HCT116 (cell line): ENCODE results near the gene VWA5A. TPM values are rescaled to one million over a fixed set of nuclear protein-coding genes. Genes with fewer than 3 reads are reported as not detected.

Experiments used
- ATAC-seq: fragments of 200-7000 bp; cut with Tn5 transposase; 2 replicates; pipeline ENCODE4 v1.9.1; 2020; ENCODE audit warnings: mild to moderate bottlenecking, moderate library complexity
- BruUV-seq: library from RNA; stranded (reverse); fragments of 400-500 nt; replicated peaks from 2 replicates; lab custom pipeline; 2021; lab: Mats Ljungman, UMichigan
- CTCF ChIA-PET: fragments of 300-600 bp; sonication (Branson Sonifier 250); formaldehyde crosslinking; loops from one replicate; lab custom pipeline; 2021; ENCODE audit warnings: antibody characterized with exemption; lab: Charles Lee
- POLR2A ChIA-PET: fragments of 300-600, 350-600 bp; sonication (Branson Sonifier 250); formaldehyde crosslinking; loops from one replicate; lab custom pipeline; 2021; ENCODE audit warnings: antibody characterized with exemption; lab: Charles Lee
- RAD21 ChIA-PET, 2 experiments: fragments of 300-600 bp; sonication (Branson Sonifier 250); formaldehyde crosslinking; loops; one replicate each; lab custom pipeline; 2023; ENCODE audit warnings: low total read pairs in 2 of 2; ENCODE audit not compliant: uncharacterized antibody in 2 of 2, unreplicated experiment in 2 of 2, low non-redundant PET in 1 of 2; lab: Charles Lee
- DNase-seq: peaks from one replicate; pipeline ENCODE4 v3.0.0-alpha.2; 2010; ENCODE audit warnings: low read depth, low spot score
- H2AFZ ChIP-seq: fragments of 200-600 bp; shearing (Covaris generic), sonication (generic); 2 replicates; pipeline ENCODE4 v1.6.1; 2017; ENCODE audit warnings: low read depth, mixed run types, mixed read lengths, antibody characterized with exemption, low read length; ENCODE audit not compliant: poor library complexity, severe bottlenecking
- H3K27ac ChIP-seq: 2 replicates; pipeline ENCODE4 v1.5.1; 2012; ENCODE audit warnings: low read depth, low read length
- H3K27me3 ChIP-seq: fragments of 200-600 bp; sonication (generic); 2 replicates; pipeline ENCODE4 v1.6.1; 2016; ENCODE audit warnings: mixed run types, low read length, mixed read lengths; ENCODE audit not compliant: insufficient read depth
- H3K36me3 ChIP-seq, 2 experiments: fragments of 200-500 bp in 1 of 2; fragments of 200-600 bp in 1 of 2; sonication (Bioruptor generic) in 1 of 2; sonication (generic) in 1 of 2; 2 replicates each; pipeline versions ENCODE4 v1.5.1 to v1.6.1; 2014 to 2016; ENCODE audit warnings: low read length in 2 of 2, inconsistent platforms in 1 of 2, mixed read lengths in 1 of 2, mixed run types in 1 of 2; ENCODE audit not compliant: insufficient read depth in 2 of 2, control insufficient read depth in 1 of 2
- H3K4me1 ChIP-seq, 2 experiments: fragments of 200-600 bp in 1 of 2; sonication (generic) in 1 of 2; 2 replicates each; pipeline versions ENCODE4 v1.5.1 to v1.6.1; 2012 to 2017; ENCODE audit warnings: low read length in 2 of 2, inconsistent platforms in 1 of 2, mild to moderate bottlenecking in 1 of 2, mixed read lengths in 1 of 2, mixed run types in 1 of 2, moderate library complexity in 1 of 2; ENCODE audit not compliant: insufficient read depth in 2 of 2, control insufficient read depth in 1 of 2
- H3K4me2 ChIP-seq: fragments of 200-600 bp; sonication (generic); 2 replicates; pipeline ENCODE4 v1.6.1; 2017; ENCODE audit warnings: mixed run types, low read length, mixed read lengths
- H3K4me3 ChIP-seq, 2 experiments: fragments of 200-600 bp in 1 of 2; sonication (generic) in 1 of 2; replicated peaks in 1 of 2; 2 replicates each; pipeline ENCODE4 v1.5.1; 2011 to 2016; ENCODE audit warnings: low read length in 2 of 2, control low read depth in 1 of 2, low read depth in 1 of 2, mild to moderate bottlenecking in 1 of 2, mixed read lengths in 1 of 2, mixed run types in 1 of 2
- H3K79me2 ChIP-seq: fragments of 200-600 bp; sonication (generic); 2 replicates; pipeline ENCODE4 v1.6.1; 2017; ENCODE audit warnings: mild to moderate bottlenecking, mixed run types, low read length, moderate library complexity, mixed read lengths; ENCODE audit not compliant: insufficient read depth
- H3K9ac ChIP-seq: fragments of 200-600 bp; sonication (generic); 2 replicates; pipeline ENCODE4 v1.6.1; 2016; ENCODE audit warnings: low read length, mixed read lengths
- H3K9me2 ChIP-seq: fragments of 200-600 bp; sonication (generic), shearing (Covaris generic); 2 replicates; pipeline ENCODE4 v1.6.1; 2017; ENCODE audit warnings: mixed run types, mild to moderate bottlenecking, moderate library complexity; ENCODE audit not compliant: insufficient read depth
- H3K9me3 ChIP-seq, 2 experiments: fragments of 200-500 bp in 1 of 2; fragments of 200-600 bp in 1 of 2; sonication (Bioruptor generic) in 1 of 2; sonication (generic) in 1 of 2; 2 replicates each; pipeline ENCODE4 v1.6.1; 2014 to 2017; ENCODE audit warnings: low read length in 2 of 2, mixed read lengths in 2 of 2, inconsistent platforms in 1 of 2, low read depth in 1 of 2, mild to moderate bottlenecking in 1 of 2, mixed run types in 1 of 2, moderate library complexity in 1 of 2; ENCODE audit not compliant: control insufficient read depth in 1 of 2, insufficient read depth in 1 of 2
- H4K20me1 ChIP-seq: fragments of 200-600 bp; sonication (generic), shearing (Covaris generic); 2 replicates; pipeline ENCODE4 v1.6.1; 2017; ENCODE audit warnings: mixed run types, mild to moderate bottlenecking, moderate library complexity; ENCODE audit not compliant: insufficient read depth
- ATF3 ChIP-seq: IDR thresholded peaks from 2 replicates; pipeline ENCODE4 v1.6.1; 2012
- CBX3 ChIP-seq: IDR thresholded peaks from 2 replicates; pipeline ENCODE4 v1.6.1; 2012; ENCODE audit warnings: low read depth
- CEBPB ChIP-seq: IDR thresholded peaks from 2 replicates; pipeline ENCODE4 v1.6.1; 2012; ENCODE audit warnings: low read depth
- EGR1 ChIP-seq: IDR thresholded peaks from 2 replicates; pipeline ENCODE4 v1.6.1; 2012; ENCODE audit warnings: low read depth
- ELF1 ChIP-seq: IDR thresholded peaks from 2 replicates; pipeline ENCODE4 v1.6.1; 2012; ENCODE audit warnings: low read depth, borderline replicate concordance
- EZH2 ChIP-seq: fragments of 200-600 bp; sonication (generic); IDR thresholded peaks from 2 replicates; pipeline ENCODE4 v1.6.1; 2017; ENCODE audit warnings: antibody characterized with exemption, mixed run types
- EZH2phosphoT487 ChIP-seq: fragments of 200-600 bp; IDR thresholded peaks from 2 replicates; pipeline ENCODE4 v1.6.1; 2018; ENCODE audit warnings: antibody characterized with exemption, borderline replicate concordance
- FOSL1 ChIP-seq: IDR thresholded peaks from 2 replicates; pipeline ENCODE4 v1.6.1; 2012; ENCODE audit warnings: low read depth
- JUND ChIP-seq: IDR thresholded peaks from 2 replicates; pipeline ENCODE4 v1.6.1; 2012
- MAX ChIP-seq: IDR thresholded peaks from 2 replicates; pipeline ENCODE4 v1.6.1; 2012
- POLR2A ChIP-seq: IDR thresholded peaks from 2 replicates; pipeline ENCODE4 v1.7.0; 2011; ENCODE audit warnings: borderline replicate concordance; ENCODE audit not compliant: insufficient read depth, insufficient read length; ENCODE audit errors: extremely low read depth
- POLR2AphosphoS5 ChIP-seq: IDR thresholded peaks from 2 replicates; pipeline ENCODE4 v1.6.1; 2011; ENCODE audit warnings: mild to moderate bottlenecking, low read depth, low read length, moderate library complexity
- RAD21 ChIP-seq: IDR thresholded peaks from 2 replicates; pipeline ENCODE4 v1.6.1; 2012; ENCODE audit warnings: low read depth, mild to moderate bottlenecking
- SIN3A ChIP-seq: IDR thresholded peaks from 2 replicates; pipeline ENCODE4 v1.6.1; 2012; ENCODE audit warnings: low read depth
- SP1 ChIP-seq: IDR thresholded peaks from 2 replicates; pipeline ENCODE4 v1.6.1; 2012; ENCODE audit warnings: low read depth
- TCF7L2 ChIP-seq: IDR thresholded peaks from 2 replicates; pipeline ENCODE4 v1.7.0; 2011; ENCODE audit warnings: borderline replicate concordance, inconsistent platforms; ENCODE audit not compliant: insufficient read depth, insufficient read length; ENCODE audit errors: extremely low read depth
- YY1 ChIP-seq: IDR thresholded peaks from 2 replicates; pipeline ENCODE4 v1.6.1; 2011; ENCODE audit warnings: low read length, low read depth, moderate library complexity, mild to moderate bottlenecking; ENCODE audit not compliant: insufficient replicate concordance; ENCODE audit errors: extremely low read depth
- ZBTB33 ChIP-seq: IDR thresholded peaks from 2 replicates; pipeline ENCODE4 v1.6.1; 2011; ENCODE audit warnings: mild to moderate bottlenecking, low read length, moderate library complexity; ENCODE audit not compliant: insufficient replicate concordance; ENCODE audit errors: extremely low read depth
- ZNF274 ChIP-seq: fragments of 200-500 bp; sonication (Bioruptor generic); IDR thresholded peaks from 2 replicates; pipeline ENCODE4 v1.6.1; 2014; ENCODE audit warnings: mild to moderate bottlenecking, low read depth, low read length, inconsistent platforms
- intact Hi-C: fragments of 100-400 bp; cut with micrococcal nuclease; formaldehyde crosslinking; loops from 2 replicates; pipeline ENCODE4 v1.10.0; 2022
- total RNA-seq: library from RNA; stranded (reverse); gene quantifications from one replicate; pipeline ENCODE4 v1.2.1, GENCODE V29; 2021; ENCODE audit not compliant: unreplicated experiment

VWA5A gene
- total RNA-seq, 1 experiment from 2014 or later: 5.0 TPM

GRCh38 chr11:124081483-124081882 lies 33.8 kb upstream of the VWA5A start (continued):
- TF ChIP-seq EZH2phosphoT487: no peak
- no peak for TF ChIP-seq TCF7L2
- TF ChIP-seq ELF1: no peak
- no peak for TF ChIP-seq CBX3
- TF ChIP-seq RAD21: no peak

GRCh38 chr11:124082371-124082770 lies 32.9 kb upstream of the VWA5A start:
- no peak for TF ChIP-seq EZH2phosphoT487
- no peak for TF ChIP-seq MAX
- TF ChIP-seq FOSL1: no peak
- TF ChIP-seq EGR1: no peak
- no peak for TF ChIP-seq JUND
- no peak for TF ChIP-seq TCF7L2
- no peak for TF ChIP-seq RAD21
- TF ChIP-seq ZBTB33: no peak
- TF ChIP-seq SIN3A: no peak
- TF ChIP-seq EZH2: no peak
- TF ChIP-seq ZNF274: no peak
- no peak for TF ChIP-seq YY1
- no peak for TF ChIP-seq CEBPB
- TF ChIP-seq CBX3: no peak
- TF ChIP-seq ATF3: no peak
- TF ChIP-seq SP1: no peak
- no peak for TF ChIP-seq POLR2A
- TF ChIP-seq POLR2AphosphoS5: no peak
- TF ChIP-seq ELF1: no peak

More at GRCh38 chr11:124082371-124082770, 32.9 kb upstream of the VWA5A start:
- H3K27me3 ChIP-seq: peaks cover 66% of the 10 kb centered on the region
- H4K20me1 ChIP-seq: peaks cover 4% of the 10 kb centered on the region; the same call in 1 of the 2 replicates
- H3K79me2 ChIP-seq: no peaks in the 10 kb centered on the region
- ChIA-PET CTCF (interaction anchor here (1.6 kb wide), 1 partner anchor 11 kb away, joined by 7 read pairs; no protein-coding TSS in a partner anchor), POLR2A (no interaction called here), RAD21 (no interaction called here)
- no peaks in the 10 kb centered on the region for H3K9me3 ChIP-seq
- no peaks in the 10 kb centered on the region for H3K9me2 ChIP-seq
- H3K4me2 ChIP-seq: no peak overlapping the region
- H3K4me3 ChIP-seq: no peak overlapping the region
- no peak overlapping the region for H3K9ac ChIP-seq
- no peak overlapping the region for H2AFZ ChIP-seq
- H3K4me1 ChIP-seq: no peaks in the 10 kb centered on the region
- H3K27ac ChIP-seq: no peak overlapping the region
- BruUV-seq: no TSS peak
- ATAC-seq (no peak), DNase-seq (no peak)
- intact Hi-C loops: no loop called here
- no peaks in the 10 kb centered on the region for H3K36me3 ChIP-seq
